IMR-90 (cell line): ENCODE data around the gene EVI5.

Experiments
- BHLHE40 ChIP-seq: fragments of 150-350 bp; IDR thresholded peaks from 2 replicates; pipeline ENCODE4 v1.6.1; 2016; ENCODE audit warnings: mild to moderate bottlenecking, low read depth, low read length
- FOS ChIP-seq: fragments of 150-350 bp; IDR thresholded peaks from 2 replicates; pipeline ENCODE4 v1.6.1; 2016; ENCODE audit warnings: low read depth, low read length
- MAZ ChIP-seq: IDR thresholded peaks from 2 replicates; pipeline ENCODE4 v1.6.1; 2012; ENCODE audit warnings: low read depth, mild to moderate bottlenecking, low read length, improper control_type of control experiment, moderate library complexity, borderline replicate concordance
- POLR2A ChIP-seq: IDR thresholded peaks from 2 replicates; pipeline ENCODE4 v1.6.1; 2012; ENCODE audit warnings: mild to moderate bottlenecking, low read depth, low read length
- RAD21 ChIP-seq: IDR thresholded peaks from 2 replicates; pipeline ENCODE4 v1.6.1; 2012; ENCODE audit warnings: low read length, improper control_type of control experiment
- RCOR1 ChIP-seq: IDR thresholded peaks from 2 replicates; pipeline ENCODE4 v1.6.1; 2012; ENCODE audit warnings: mild to moderate bottlenecking, low read length, improper control_type of control experiment; ENCODE audit not compliant: insufficient replicate concordance
- TF ChIP-seq, protein P1 (sequence below): conservative IDR thresholded peaks from 2 replicates; pipeline ENCODE4 v1.5.1; 2012; ENCODE audit warnings: mild to moderate bottlenecking, low read depth, low read length, improper control_type of control experiment
- TF ChIP-seq, protein P2 (sequence below): fragments of 150-350 bp; IDR thresholded peaks from 2 replicates; pipeline ENCODE4 v1.6.1; 2016; ENCODE audit warnings: low read depth, mild to moderate bottlenecking, low read length, moderate library complexity, borderline replicate concordance

DNA sequence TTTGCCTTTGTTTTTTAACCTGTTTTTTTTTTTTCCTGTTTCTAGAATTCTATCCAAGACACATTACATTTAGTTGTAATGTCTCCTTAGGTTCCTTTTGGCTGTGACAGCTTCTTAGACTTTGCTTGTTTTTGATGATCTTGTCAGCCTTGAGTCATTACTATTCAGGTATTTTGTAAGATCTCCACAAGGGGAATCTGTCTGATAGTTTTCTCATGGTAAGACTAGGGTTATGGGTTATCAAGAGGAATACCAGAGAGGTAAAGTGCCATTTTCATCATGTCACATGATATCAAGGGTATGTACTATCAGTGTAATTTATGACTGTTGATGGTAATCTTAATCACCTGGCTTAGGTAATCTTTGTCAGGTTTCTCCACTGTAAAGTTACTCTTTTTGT lies 199.1 kb downstream of the EVI5 start:
- TF ChIP-seq, protein P1, sequence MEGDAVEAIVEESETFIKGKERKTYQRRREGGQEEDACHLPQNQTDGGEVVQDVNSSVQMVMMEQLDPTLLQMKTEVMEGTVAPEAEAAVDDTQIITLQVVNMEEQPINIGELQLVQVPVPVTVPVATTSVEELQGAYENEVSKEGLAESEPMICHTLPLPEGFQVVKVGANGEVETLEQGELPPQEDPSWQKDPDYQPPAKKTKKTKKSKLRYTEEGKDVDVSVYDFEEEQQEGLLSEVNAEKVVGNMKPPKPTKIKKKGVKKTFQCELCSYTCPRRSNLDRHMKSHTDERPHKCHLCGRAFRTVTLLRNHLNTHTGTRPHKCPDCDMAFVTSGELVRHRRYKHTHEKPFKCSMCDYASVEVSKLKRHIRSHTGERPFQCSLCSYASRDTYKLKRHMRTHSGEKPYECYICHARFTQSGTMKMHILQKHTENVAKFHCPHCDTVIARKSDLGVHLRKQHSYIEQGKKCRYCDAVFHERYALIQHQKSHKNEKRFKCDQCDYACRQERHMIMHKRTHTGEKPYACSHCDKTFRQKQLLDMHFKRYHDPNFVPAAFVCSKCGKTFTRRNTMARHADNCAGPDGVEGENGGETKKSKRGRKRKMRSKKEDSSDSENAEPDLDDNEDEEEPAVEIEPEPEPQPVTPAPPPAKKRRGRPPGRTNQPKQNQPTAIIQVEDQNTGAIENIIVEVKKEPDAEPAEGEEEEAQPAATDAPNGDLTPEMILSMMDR = no peak
- TF ChIP-seq RAD21 (no peak), MAZ (no peak), BHLHE40 (no peak), RCOR1 (no peak), POLR2A (no peak), FOS (no peak)
- TF ChIP-seq, protein P2, sequence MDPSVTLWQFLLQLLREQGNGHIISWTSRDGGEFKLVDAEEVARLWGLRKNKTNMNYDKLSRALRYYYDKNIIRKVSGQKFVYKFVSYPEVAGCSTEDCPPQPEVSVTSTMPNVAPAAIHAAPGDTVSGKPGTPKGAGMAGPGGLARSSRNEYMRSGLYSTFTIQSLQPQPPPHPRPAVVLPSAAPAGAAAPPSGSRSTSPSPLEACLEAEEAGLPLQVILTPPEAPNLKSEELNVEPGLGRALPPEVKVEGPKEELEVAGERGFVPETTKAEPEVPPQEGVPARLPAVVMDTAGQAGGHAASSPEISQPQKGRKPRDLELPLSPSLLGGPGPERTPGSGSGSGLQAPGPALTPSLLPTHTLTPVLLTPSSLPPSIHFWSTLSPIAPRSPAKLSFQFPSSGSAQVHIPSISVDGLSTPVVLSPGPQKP = no peak
